HG02870 (cell line): ENCODE data around the gene CCDC12.

Experiments
- ATAC-seq: cut with Tn5 transposase; IDR thresholded peaks from one replicate; pipeline ENCODE4 v1.9.1; 2021; ENCODE audit warnings: mild to moderate bottlenecking, moderate library complexity; ENCODE audit not compliant: unreplicated experiment

Gene CCDC12

GRCh38 chr3:46909535-46910161 is 66.9 kb downstream of the CCDC12 start:
- ATAC-seq, result no peak

DNA sequence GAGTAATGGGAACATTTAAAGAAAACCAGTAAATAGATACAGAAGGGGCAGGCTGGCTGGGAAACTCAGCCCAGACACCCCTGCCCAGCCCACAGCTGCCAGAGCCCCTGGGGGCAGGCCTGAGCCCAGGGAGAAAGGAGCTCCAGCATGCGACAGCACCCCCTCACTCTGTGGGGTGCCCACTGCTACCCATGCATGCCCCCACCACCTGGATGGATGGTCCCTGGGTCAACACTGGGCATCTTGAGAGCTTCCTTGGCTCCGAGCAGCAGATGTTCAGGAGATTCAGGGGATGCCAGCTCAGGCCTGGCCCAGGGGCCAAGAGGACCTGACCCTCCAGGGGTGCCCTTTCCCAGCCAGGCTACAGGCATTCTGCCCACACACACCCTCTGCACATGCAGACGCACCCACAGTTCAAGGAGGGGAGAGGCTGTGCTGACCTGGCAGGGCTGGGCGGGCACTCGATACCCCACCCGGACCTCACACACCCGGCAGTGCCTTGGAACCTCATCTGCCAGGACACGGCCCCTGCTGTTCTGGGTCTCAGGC is 67.5 kb downstream of the CCDC12 start:
- no peak for ATAC-seq

DNA sequence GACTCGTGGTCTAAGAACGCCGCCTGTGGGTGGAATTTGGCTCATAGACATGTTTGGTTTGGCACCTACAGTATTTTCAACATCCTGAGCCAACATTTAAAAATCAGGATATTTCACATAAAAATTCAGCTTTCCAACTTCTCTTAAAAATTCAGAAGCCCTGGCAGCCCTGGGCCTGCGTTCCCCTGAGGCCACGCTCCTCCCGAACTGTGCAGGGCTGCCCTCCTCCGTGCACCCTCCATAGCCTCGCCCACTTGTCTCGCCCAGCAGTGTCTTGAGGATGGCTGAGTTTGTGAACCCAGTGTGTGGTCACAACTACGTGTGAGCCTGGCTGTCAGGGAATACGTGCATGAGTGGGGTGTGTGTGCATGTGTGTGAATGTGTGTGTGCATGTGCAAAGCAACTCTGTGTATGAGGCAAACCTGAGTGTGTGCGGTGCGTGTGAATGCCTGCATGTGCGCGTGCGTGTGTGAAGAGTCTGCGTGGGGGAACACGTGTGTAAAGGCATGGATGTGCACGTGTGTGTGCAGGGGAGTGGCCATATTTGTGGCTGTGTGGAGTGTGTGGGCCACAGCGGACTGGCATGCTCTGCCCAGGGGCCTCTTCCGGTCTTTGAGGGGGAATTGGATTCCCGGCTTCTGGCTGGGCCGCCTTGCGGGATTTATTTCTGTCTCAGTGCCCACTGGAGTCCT is 68.1 kb downstream of the CCDC12 start:
- no peak for ATAC-seq

- ATAC-seq, result no peak
These were observed 68.6 kb downstream of the CCDC12 start for GRCh38 chr3:46907960-46908293.

- ATAC-seq, result no peak
These were observed 69.3 kb downstream of the CCDC12 start for GRCh38 chr3:46907271-46907670.

DNA sequence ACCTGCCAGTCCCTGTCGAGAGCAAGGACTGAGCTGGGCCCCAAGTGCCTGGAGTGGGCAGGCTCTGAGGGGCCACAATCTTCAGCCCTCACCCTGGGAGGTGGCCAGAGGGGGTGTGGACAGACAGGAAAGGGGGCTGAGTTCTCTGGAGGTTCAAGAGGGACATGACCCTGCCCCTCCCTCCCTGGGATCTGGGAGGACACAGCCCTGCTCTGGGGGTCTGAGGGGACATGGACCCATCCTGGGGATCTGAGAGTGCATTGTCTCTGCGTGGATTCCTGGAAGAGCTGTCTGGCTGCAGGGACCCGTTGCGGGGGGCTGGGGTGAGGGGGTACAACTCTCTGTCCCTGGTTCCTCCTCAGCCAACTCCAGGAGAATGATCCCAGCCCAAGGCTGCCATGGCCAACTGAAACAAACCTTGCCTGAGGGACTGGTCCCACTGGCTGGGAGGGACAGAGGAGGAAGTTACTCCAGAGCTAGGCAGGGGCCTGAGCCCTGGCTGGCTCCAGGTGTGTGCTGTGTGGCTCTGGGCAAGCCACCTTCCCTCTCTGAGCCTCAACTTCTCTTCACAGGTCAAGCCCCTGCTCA is 70.0 kb downstream of the CCDC12 start:
- ATAC-seq, result no peak

- no peak for ATAC-seq
These were observed 70.7 kb downstream of the CCDC12 start for GRCh38 chr3:46905661-46906451.

DNA sequence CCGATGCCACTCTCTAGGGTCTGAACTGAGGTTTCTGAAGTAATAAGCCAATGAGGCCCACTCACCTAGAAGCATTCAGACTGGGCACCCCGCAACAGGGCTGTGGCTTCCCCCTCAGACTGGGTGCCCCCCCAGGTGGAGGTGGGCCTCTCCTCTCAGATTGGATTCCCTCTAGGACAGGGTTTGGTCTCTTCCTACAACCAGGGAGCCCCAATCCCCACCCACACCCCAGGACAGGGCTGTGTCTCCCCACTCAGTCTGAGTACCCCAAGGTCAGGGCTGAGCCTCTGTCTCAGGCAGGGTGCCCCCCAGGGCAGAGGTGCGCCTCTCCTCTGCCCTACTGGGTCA is 71.4 kb downstream of the CCDC12 start:
- no peak for ATAC-seq

GRCh38 chr3:46904303-46905212 is 72.0 kb downstream of the CCDC12 start:
- ATAC-seq, result no peak

GRCh38 chr3:46903341-46904302 is 72.9 kb downstream of the CCDC12 start:
- ATAC-seq, result no peak

DNA sequence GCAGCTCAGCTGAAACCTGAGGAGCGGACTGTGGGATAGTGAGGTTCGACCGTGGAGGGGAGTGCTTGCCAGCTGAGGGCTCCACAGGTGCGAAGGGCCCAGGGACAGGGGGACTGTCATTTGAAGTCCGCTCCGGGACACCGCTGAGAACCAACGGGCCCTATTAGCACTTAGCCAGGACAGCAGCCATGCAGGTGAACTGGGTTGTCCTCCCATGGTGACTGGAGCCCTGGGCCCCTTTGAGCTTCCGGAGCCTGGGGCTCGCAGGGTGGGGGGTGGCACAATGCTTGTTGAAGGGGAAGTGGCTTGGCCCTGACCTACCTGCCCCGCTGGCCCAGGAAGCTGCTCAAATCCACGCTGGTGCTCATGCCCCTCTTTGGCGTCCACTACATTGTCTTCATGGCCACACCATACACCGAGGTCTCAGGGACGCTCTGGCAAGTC is 74.3 kb downstream of the CCDC12 start:
- no peak for ATAC-seq

- ATAC-seq, result no peak
These were observed 74.9 kb downstream of the CCDC12 start for GRCh38 chr3:46901591-46902187.

DNA sequence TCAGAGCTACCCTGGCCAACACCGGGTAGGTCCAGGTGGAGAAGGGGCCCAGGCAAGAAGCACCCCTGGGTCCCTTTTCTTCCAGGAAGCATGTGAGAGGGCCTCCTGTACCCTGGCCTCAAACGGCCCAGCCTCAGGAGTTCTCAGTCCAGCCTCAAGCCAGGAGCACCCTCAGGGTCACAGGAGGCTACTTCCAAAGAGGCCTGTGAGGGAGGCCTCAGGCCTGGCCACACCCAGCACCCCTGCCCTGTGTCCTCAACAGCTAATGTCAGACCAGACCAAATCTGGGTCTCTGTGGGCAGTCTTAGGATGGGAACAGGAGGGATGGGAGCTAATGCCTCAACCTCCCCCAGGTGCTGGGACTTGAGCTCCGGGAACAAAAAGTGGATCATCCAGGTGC is 75.5 kb downstream of the CCDC12 start:
- no peak for ATAC-seq

DNA sequence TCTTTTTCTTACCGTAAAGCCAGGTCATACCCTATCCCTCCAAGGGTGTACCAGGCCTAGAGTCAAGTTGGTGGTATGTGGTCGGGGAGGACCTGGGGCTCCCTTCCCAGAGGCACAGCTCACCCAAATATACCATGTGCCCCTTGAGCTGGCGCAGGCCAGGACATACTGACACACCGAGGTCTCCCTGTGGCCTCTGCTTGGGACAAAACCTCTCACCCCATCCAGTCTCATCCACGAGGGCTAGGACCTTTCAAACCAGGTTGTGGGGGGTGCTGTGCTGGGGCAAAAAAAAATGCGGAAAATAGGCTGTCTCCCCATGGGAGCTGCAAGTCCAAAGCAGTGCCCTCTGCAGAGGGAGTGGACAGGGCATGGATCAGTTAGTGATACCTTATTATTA is 76.2 kb downstream of the CCDC12 start:
- ATAC-seq, result no peak

GRCh38 chr3:46900007-46900292 is 76.6 kb downstream of the CCDC12 start:
- ATAC-seq, result no peak

GRCh38 chr3:46899151-46900006 is 77.2 kb downstream of the CCDC12 start:
- no peak for ATAC-seq

DNA sequence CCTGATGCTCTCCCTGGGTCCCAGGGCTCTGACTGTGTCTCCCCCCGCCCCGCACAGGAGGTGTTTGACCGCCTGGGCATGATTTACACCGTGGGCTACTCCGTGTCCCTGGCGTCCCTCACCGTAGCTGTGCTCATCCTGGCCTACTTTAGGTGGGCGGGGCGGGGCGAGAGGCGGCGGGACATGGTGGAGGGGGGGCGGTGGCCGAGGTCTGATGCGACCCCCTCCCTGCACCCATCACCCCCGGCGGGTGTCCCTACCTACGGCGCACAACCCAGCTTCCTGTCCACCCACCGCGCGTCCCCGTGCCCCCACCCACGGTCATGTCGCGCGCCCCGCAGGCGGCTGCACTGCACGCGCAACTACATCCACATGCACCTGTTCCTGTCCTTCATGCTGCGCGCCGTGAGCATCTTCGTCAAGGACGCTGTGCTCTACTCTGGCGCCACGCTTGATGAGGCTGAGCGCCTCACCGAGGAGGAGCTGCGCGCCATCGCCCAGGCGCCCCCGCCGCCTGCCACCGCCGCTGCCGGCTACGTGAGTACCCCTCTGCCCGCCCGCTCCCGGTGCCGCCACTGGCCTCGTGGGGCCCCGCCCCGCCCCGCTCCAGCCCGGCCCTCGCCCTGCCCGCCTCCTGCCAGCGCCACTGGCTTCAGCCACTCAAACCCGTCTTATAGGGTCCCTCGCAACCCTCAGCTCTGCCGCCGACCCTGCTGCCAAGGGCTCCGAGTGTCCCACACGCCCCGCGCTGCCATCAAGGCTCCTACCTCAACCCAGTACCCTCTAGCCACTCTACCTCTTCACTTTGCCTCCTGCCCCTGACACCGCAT is 78.0 kb downstream of the CCDC12 start:
- ATAC-seq, result no peak
